Retinal pigment epithelial cell (primary cell): ENCODE results near the gene BDNF.
"Not testable (repeated sequence)": the region's sequence is repeated elsewhere in the genome, so short reads cannot be mapped to it uniquely, and the experiment has no call there.

Experiments used
- DNase-seq: peaks from one replicate; pipeline ENCODE4 v3.0.0-alpha.2; 2010; ENCODE audit warnings: low read depth
- H3K4me3 ChIP-seq: 2 replicates; pipeline ENCODE4 v1.5.1; 2011; ENCODE audit warnings: mild to moderate bottlenecking, low read length, control low read depth, moderate library complexity
- TF ChIP-seq, protein P1 (sequence below): conservative IDR thresholded peaks from 2 replicates; pipeline ENCODE4 v1.5.1; 2011; ENCODE audit warnings: low read depth, low read length, control low read depth, inconsistent platforms

BDNF gene

DNA sequence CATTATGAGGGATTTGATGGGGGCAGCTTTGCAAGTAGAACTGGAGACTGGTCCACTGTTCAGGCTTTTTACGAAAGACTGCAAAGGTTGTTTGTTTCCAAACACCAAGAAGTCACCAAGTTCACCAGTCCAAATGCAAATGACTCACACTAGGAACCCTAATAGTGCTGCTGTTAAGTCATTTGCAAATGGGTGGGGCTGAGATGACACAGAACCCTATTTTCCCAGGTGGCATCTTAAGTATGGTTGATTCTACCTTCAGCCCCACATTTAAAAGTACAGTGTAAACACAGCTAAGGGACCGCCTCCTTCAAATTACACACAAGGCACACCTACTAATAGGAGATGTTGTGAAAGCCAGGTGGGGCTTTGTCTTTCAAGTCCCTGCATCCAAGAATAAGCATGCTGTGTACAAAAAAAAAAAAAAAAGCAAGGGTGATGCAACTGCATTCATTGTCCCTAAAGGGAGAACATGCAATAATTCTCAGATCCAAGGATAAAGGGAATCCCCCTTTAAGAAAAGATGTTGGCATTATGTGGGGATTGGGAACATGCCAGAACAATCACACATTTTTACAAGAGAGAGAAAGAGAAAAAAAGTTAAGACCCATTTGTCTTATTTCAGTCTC lies 27.3 kb downstream of the BDNF start:
- H3K4me3 ChIP-seq, result no peak overlapping the region
- no peak for DNase-seq
- TF ChIP-seq, protein P1, sequence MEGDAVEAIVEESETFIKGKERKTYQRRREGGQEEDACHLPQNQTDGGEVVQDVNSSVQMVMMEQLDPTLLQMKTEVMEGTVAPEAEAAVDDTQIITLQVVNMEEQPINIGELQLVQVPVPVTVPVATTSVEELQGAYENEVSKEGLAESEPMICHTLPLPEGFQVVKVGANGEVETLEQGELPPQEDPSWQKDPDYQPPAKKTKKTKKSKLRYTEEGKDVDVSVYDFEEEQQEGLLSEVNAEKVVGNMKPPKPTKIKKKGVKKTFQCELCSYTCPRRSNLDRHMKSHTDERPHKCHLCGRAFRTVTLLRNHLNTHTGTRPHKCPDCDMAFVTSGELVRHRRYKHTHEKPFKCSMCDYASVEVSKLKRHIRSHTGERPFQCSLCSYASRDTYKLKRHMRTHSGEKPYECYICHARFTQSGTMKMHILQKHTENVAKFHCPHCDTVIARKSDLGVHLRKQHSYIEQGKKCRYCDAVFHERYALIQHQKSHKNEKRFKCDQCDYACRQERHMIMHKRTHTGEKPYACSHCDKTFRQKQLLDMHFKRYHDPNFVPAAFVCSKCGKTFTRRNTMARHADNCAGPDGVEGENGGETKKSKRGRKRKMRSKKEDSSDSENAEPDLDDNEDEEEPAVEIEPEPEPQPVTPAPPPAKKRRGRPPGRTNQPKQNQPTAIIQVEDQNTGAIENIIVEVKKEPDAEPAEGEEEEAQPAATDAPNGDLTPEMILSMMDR, result no peak

DNA sequence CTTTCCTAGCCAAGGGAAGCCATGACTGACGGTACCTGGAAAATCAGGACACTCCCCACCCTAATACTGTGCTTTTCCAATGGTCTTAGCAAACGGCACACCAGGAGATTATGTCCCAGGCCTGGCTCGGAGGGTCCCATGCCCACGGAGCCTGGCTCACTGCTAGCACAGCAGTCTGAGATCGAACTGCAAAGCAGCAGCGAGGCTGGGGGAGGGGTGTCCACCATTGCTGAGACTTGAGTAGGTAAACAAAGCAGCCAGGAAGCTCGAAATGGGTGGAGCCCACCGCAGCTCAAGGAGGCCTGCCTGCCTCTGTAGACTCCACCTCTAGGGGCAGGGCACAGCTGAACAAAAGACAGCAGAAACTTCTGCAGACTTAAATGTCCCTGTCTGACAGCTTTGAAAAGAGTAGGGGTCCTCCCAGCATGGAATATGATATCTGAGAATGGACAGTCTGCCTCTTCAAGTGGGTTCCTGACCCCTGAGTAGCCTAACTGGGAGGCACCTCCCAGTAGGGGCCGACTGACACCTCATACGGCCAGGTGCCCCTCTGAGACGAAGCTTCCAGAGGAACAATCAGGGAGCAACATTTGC lies 34.6 kb downstream of the BDNF start:
- not testable (repeated sequence) for H3K4me3 ChIP-seq, DNase-seq

DNA sequence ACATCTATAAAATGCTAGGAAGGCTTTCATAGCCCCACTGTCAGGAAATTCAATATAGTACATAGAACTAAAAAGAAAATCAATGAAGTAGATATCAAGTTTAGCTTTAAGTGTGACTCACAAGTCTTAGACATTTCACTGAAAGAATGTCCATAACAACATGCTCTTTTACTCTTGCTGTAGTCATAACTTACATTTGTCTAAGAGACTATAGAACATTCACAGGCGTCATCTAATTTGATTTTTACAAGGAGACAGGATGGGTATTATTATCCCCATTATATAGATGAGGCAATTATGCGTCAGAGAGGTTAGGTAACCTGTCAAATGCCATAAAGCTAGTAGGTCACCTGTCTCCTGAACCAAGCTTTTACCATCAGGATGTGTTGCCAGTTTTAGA lies 36.9 kb downstream of the BDNF start:
- TF ChIP-seq, protein P1, result no peak
- H3K4me3 ChIP-seq, result no peak overlapping the region
- DNase-seq, result no peak

DNA sequence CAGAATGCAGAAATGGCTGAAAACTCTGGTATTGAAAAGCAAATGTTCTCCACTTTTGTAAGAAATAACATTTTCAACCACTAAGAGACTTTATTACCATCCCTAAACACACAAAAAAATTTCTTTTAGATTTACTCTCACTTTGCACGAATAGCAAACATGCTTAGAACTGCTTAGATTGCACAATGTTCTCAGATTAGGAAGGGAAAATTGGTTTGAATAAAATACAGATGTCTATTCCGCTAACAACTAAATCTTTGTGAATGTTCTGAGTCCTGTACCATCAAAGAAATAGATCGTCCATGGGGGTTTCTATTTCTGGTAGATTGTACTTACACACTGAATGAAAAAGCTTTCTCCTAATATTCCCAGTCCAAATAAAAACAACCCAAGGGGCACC lies 40.1 kb downstream of the BDNF start:
- TF ChIP-seq, protein P1, result no peak
- no peak overlapping the region for H3K4me3 ChIP-seq
- DNase-seq, result no peak

DNA sequence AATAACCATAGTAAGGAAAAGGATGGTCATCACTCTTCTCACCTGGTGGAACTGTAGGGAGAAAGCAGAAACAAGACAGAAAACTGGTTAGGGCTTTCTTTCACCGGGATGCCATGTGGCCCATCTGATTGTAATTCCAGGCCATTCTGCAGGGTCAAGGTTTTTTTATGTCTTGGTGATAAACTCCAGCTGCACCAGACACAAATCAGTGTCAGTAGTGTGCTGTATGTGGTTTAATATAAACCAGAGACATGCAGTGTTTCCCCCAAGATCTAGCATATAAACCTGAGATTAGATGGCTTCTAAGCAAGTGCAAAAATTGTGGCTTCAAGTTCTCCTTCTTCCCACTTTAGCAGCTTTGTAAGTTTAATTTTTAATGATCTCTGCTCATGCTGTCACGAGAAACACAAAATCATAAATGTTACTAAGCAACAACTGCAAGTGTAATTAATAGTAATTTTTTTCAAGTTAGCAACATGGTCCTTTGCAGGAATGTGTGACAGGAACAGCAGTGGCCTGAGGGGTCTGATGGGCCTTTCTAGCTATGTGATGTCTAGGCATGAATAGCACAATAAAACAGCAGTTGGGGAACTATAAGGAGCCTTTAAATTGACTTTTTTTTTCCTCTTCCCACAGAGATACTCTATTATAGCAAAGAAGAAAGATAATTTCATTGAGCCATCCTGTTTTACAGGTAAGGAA lies 41.6 kb downstream of the BDNF start:
- TF ChIP-seq, protein P1, result no peak
- DNase-seq, result no peak
- H3K4me3 ChIP-seq, result no peak overlapping the region

DNA sequence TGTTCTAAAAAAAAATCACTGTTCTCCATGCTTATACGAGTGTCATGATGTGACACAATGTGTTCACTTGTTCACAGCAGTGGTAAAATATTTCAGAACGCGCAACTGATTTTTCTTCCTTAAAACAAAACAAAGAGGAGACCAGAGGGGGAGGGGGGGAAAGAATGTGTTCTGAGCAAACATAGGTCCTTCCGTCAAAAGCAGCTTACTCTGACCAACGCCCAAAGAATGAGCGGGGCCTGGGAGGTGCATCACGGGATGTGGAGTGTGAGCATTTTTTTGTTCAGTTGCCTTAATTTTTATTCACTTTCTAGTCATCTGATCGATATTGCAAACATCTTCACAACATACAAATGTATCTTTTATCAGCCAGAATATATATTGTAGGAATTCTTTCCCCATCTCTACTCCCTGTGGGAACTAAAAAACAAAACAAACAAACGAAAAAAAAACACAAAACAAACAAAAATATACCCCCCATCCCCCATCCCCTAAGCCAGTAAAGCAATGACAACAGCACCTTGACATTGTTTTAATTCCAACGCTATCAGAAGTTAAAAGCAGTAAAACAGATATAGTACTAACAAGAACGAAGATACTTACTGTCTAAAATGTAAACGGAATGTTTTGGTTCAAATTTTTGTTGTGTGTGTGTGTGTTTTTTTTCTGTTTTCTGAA lies 43.3 kb downstream of the BDNF start:
- H3K4me3 ChIP-seq, result no peak overlapping the region
- TF ChIP-seq, protein P1, result no peak
- DNase-seq, result no peak

DNA sequence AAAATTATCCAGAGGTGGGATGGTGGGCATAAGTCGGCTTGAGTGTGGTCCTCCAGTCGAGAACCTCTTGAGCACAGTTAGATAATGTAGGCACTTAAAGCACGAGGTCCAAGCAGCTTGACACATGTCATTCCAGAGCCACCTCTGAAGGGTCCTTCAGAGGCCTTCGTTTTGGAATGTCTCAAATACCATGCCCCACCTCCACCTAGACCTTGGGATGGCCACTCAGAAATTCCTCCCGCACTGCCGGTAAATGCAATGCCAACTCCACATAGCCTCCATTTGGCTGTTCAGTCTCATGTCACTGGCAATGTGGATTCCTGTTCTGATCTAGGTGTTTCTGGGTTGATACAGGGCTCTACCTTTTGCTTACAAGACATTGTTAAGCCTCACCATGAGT lies 43.9 kb downstream of the BDNF start:
- no peak for DNase-seq
- TF ChIP-seq, protein P1, result no peak
- H3K4me3 ChIP-seq, result no peak overlapping the region
